Measurements from ENCODE around the gene CHFR.

DNA sequence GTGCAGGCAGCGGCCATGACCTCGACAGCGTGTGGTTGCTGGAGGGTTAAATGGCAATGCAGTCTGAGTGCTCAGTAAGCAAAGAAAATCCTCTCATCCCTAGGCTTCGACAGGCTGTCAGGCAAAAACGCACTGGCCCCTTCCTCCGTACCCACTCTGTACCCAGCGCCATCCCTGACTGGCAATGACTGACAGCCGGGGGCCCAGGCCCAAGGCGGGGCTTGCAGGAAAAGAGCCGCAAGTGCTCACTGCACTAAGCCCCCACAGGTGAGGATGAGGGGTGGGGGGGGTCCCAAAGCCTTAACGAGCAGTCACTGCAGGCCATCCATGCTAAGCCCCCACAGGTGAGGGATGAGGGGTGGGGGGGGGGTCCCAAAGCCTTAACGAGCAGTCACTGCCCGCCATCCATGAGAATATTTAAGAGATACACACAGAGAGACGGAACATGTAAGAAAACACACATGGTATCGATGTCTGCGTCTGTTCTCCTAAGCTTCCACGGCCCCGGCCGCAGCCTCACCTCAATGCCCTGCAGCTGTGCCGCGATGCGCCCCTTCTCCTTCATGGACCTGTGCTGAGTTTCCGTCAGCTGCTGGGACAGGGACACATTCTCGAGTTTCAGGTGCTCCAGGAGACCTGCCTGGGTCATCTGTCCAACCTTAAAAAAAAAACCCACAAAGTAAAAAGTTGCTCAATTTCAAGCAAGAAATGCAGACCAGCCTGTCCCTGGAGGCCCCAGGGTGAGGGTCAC, 89.4 kb downstream of the CHFR start:
- TF ChIP-seq RCOR1 (IDR thresholded peaks at IDR 0.05; ENCODE audit: insufficient replicate concordance, low read length) (no peak), POLR2A (IDR thresholded peaks at IDR 0.05; ENCODE audit: low read depth, low read length) (no peak), FOS (IDR thresholded peaks at IDR 0.05; ENCODE audit: low read depth, low read length) (no peak), MAZ (IDR thresholded peaks at IDR 0.05; ENCODE audit: borderline replicate concordance, low read depth, low read length) (no peak), CHD1 (IDR thresholded peaks at IDR 0.05; ENCODE audit: low read depth, low read length) (no peak), RAD21 (IDR thresholded peaks at IDR 0.05; ENCODE audit: low read length) (no peak), SMC3 (IDR thresholded peaks at IDR 0.05; ENCODE audit: low read depth, low read length) (no peak)
- TF ChIP-seq, protein P1, sequence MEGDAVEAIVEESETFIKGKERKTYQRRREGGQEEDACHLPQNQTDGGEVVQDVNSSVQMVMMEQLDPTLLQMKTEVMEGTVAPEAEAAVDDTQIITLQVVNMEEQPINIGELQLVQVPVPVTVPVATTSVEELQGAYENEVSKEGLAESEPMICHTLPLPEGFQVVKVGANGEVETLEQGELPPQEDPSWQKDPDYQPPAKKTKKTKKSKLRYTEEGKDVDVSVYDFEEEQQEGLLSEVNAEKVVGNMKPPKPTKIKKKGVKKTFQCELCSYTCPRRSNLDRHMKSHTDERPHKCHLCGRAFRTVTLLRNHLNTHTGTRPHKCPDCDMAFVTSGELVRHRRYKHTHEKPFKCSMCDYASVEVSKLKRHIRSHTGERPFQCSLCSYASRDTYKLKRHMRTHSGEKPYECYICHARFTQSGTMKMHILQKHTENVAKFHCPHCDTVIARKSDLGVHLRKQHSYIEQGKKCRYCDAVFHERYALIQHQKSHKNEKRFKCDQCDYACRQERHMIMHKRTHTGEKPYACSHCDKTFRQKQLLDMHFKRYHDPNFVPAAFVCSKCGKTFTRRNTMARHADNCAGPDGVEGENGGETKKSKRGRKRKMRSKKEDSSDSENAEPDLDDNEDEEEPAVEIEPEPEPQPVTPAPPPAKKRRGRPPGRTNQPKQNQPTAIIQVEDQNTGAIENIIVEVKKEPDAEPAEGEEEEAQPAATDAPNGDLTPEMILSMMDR (conservative IDR thresholded peaks at IDR 0.05; ENCODE audit: low read depth, low read length), result no peak
- TF ChIP-seq, protein P2, sequence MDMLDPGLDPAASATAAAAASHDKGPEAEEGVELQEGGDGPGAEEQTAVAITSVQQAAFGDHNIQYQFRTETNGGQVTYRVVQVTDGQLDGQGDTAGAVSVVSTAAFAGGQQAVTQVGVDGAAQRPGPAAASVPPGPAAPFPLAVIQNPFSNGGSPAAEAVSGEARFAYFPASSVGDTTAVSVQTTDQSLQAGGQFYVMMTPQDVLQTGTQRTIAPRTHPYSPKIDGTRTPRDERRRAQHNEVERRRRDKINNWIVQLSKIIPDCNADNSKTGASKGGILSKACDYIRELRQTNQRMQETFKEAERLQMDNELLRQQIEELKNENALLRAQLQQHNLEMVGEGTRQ (IDR thresholded peaks at IDR 0.05; ENCODE audit: low read depth, low read length), result no peak
- TF ChIP-seq, protein P3, sequence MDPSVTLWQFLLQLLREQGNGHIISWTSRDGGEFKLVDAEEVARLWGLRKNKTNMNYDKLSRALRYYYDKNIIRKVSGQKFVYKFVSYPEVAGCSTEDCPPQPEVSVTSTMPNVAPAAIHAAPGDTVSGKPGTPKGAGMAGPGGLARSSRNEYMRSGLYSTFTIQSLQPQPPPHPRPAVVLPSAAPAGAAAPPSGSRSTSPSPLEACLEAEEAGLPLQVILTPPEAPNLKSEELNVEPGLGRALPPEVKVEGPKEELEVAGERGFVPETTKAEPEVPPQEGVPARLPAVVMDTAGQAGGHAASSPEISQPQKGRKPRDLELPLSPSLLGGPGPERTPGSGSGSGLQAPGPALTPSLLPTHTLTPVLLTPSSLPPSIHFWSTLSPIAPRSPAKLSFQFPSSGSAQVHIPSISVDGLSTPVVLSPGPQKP (IDR thresholded peaks at IDR 0.05; ENCODE audit: borderline replicate concordance, low read depth, low read length), result no peak
